Measurements from ENCODE around the gene TF.

Gene TF

DNA sequence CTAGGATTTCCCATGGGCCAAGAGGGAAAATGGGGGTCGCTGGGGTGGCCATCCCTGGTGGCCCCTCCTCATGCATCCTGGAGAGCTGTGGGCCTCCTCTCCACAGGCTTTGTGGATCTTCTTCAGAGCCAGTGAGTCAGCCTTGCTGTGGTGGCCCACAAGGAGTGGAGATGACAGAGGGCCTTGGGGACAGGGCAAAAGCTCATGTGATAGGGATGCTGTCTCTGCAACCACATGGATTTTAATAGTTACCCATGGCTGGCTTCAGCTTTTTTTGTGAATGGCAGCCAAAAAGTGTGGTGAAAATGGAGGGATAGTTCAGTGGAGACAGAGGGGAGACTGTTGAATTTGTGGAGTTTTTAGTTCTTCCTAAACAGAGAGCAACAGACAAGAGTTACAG, 1.2 kb downstream of the TF start:
- TF ChIP-seq CTCF (IDR thresholded peaks at IDR 0.05; ENCODE audit: low read depth, low read length), result no peak
- H3K4me3 ChIP-seq (ENCODE audit: low read depth, low read length), result no peak overlapping the region

- no peak overlapping the region for H3K4me3 ChIP-seq (ENCODE audit: low read depth, low read length)
- no peak for TF ChIP-seq CTCF (IDR thresholded peaks at IDR 0.05; ENCODE audit: low read depth, low read length)
Measured at GRCh38 chr3:133747907-133748639, 1.9 kb downstream of the TF start.

GRCh38 chr3:133749427-133750258, 3.5 kb downstream of the TF start:
- H3K4me3 ChIP-seq (ENCODE audit: low read depth, low read length), result no peak overlapping the region
- no peak for TF ChIP-seq CTCF (IDR thresholded peaks at IDR 0.05; ENCODE audit: low read depth, low read length)

DNA sequence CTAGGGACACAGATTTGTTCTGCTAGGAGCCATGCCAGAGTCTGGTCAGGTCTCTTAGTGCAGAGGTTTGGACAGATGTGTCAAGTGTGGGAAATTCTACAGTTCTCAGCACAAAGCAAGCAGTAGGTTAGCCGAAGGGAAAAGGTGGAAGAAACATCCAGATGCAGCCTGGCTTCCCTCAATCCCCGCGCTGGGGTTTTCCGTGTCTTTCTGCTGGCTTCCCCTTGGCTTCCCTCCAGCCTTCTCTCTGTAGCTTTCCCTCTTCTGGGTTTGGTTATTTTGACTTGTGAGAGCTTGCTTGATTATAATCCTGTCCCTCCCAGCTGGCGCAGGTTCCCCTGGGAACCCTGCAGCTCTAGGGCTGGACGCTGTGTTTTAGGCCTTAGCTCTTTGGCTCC, 4.1 kb downstream of the TF start:
- H3K4me3 ChIP-seq (ENCODE audit: low read depth, low read length), result no peak overlapping the region
- no peak for TF ChIP-seq CTCF (IDR thresholded peaks at IDR 0.05; ENCODE audit: low read depth, low read length)

DNA sequence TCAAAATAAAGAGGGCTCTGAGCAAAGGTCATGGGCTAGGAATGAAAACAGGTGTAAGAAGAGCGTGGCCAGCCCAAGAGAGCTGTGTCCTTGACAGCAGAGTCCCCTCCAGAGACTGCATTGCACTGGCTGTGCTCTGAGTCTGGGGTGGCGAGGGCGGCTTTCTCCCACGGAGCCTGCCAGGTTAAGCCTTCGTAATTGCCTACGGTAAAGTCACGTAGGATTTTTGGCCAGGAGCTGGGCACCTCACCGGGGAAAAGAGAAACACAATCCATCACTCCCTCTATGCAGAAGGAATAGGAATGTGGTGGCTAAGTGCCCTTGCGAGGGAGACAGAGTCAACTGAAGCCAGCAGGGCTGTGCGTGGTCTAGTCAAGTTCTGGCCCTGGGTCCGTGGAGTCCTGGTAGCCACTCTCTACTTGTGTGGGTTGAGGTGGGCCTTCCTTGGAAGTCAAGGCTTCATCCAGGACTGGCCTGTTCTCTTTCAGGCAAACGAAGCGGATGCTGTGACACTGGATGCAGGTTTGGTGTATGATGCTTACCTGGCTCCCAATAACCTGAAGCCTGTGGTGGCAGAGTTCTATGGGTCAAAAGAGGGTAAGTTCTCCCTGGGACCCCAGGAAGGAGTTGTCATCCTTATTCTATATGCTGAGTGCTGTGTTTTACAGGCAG, 7.0 kb downstream of the TF start:
- TF ChIP-seq CTCF (IDR thresholded peaks at IDR 0.05; ENCODE audit: low read depth, low read length), result no peak
- no peak overlapping the region for H3K4me3 ChIP-seq (ENCODE audit: low read depth, low read length)

- H3K4me3 ChIP-seq (ENCODE audit: low read depth, low read length), result no peak overlapping the region
- TF ChIP-seq CTCF (IDR thresholded peaks at IDR 0.05; ENCODE audit: low read depth, low read length), result no peak
Measured at GRCh38 chr3:133753779-133754164, 7.6 kb downstream of the TF start.

- TF ChIP-seq CTCF (IDR thresholded peaks at IDR 0.05; ENCODE audit: low read depth, low read length), result no peak
- H3K4me3 ChIP-seq (ENCODE audit: low read depth, low read length), result no peak overlapping the region
Measured at GRCh38 chr3:133754455-133754854, 8.3 kb downstream of the TF start.

All from WI38 (cell line).